Activated T-cell treated with anti-CD3 and anti-CD28 coated beads, Interleukin-2, amount 50 U/mL, for 72 hours (primary cell): ENCODE data around the gene RGMB. TPM values are rescaled to one million over a fixed set of nuclear protein-coding genes. Genes with fewer than 3 reads are reported as not detected.
A peak's percentile ranks its signal among the peaks of the same experiment; 100 is the strongest.

Experiments used
- ATAC-seq, 2 donors: fragments of 150-1000 bp; cut with Tn5 transposase; replicated peaks in 1 of 2; 2 replicates each; pipeline ENCODE4 v1.10.0; 2021; ENCODE audit warnings: moderate library complexity in 2 of 2, mild to moderate bottlenecking in 1 of 2
- DNase-seq, 2 donors: peaks; one replicate each; pipeline ENCODE4 v3.0.0; 2021 to 2022; ENCODE audit warnings: mixed read lengths in 1 of 2
- H3K27ac Mint-ChIP-seq: one replicate; pipeline ENCODE4 v1.8.0; 2022; ENCODE audit warnings: mild to moderate bottlenecking, moderate library complexity, mixed read lengths
- H3K27me3 Mint-ChIP-seq: one replicate; pipeline ENCODE4 v1.8.0; 2022; ENCODE audit warnings: low read depth, mixed read lengths
- H3K36me3 Mint-ChIP-seq, 2 donors: one replicate each; pipeline ENCODE4 v1.8.0; 2022; ENCODE audit warnings: mixed read lengths in 2 of 2, mild to moderate bottlenecking in 1 of 2; ENCODE audit not compliant: insufficient read depth in 2 of 2
- H3K4me1 Mint-ChIP-seq: one replicate; pipeline ENCODE4 v1.8.0; 2022; ENCODE audit warnings: low read depth, mixed read lengths
- H3K4me3 Mint-ChIP-seq, 2 donors: one replicate each; pipeline ENCODE4 v1.8.0; 2022; ENCODE audit warnings: mild to moderate bottlenecking in 2 of 2, mixed read lengths in 2 of 2, moderate library complexity in 2 of 2
- H3K9me3 Mint-ChIP-seq, 2 donors: one replicate each; pipeline ENCODE4 v1.8.0; 2022; ENCODE audit warnings: mixed read lengths in 2 of 2
- total RNA-seq, 2 donors: library from RNA; stranded (reverse); gene quantifications; one replicate each; pipeline ENCODE4 v1.2.3, GENCODE V29; 2022

The RGMB gene
- total RNA-seq, 2 donors from 2014 or later: 2.2 to 3.9 TPM

- H3K27ac Mint-ChIP-seq: peak overlapping the region; percentile 77
- H3K36me3 Mint-ChIP-seq: no peaks in the 10 kb centered on the region
These were observed 2.5 kb upstream of the RGMB start for GRCh38 chr5:98770911-98771322.

DNA sequence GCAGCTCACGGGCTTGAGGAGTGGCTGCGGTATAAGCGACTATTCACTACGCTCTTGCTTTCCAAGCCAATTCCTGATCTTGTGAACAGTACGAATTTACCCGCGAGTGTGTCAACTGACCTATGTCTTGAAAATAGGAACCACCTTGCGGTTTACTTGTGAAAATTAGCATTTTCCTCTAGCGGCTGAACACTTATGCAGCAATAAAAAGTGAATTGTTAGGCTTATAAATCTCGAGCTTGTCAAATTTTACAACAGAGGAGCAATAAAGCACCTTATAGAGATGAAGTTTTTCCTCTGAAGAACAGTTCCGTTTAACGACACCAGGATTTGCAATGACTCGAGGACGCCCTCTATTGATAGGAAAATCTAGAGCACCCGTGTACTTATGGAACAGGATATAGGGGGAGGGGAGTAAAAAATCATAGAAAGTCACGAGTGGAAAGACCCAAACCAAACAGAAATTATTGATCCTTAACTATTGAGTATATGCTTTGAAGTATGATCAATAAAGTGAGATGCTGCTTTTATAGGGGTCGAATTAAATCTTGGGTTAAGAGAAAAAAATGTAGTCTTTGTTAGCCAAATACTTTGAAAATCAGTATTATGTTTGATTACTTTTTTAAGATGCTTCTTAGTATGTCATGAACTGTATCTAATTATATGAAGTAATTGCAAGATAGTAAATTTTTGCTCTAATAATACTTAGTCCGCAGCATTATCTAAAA is 1.9 kb upstream of the RGMB start:
- peak overlapping the region; percentile 81 to 99 for H3K4me3 Mint-ChIP-seq
- H3K27ac Mint-ChIP-seq: peak overlapping the region; percentile 77
- peaks cover 55% of the 10 kb centered on the region for H3K4me1 Mint-ChIP-seq
- H3K27me3 Mint-ChIP-seq: peaks cover 59% of the 10 kb centered on the region
- no peaks in the 10 kb centered on the region for H3K9me3 Mint-ChIP-seq
- no peaks in the 10 kb centered on the region for H3K36me3 Mint-ChIP-seq
- no peak for ATAC-seq
- peak; percentile 68 to 73 for DNase-seq

More at GRCh38 chr5:98770911-98771322, 2.5 kb upstream of the RGMB start:
- peak in 1 of 2 donors; percentile 7 for DNase-seq
- Mint-ChIP-seq H3K4me3 (peak overlapping the region; percentile 81 to 99), H3K9me3 (no peaks in the 10 kb centered on the region), H3K4me1 (peaks cover 49% of the 10 kb centered on the region), H3K27me3 (peaks cover 53% of the 10 kb centered on the region)
- ATAC-seq: no peak

GRCh38 chr5:98772415-98773213 is 849 bp upstream of the RGMB start:
- peak; percentile 40 to 51 for DNase-seq
- peak; percentile 33 to 34 for ATAC-seq
- H3K36me3 Mint-ChIP-seq: no peaks in the 10 kb centered on the region
- peak overlapping the region; percentile 91 to 99 for H3K4me3 Mint-ChIP-seq
- H3K9me3 Mint-ChIP-seq: no peaks in the 10 kb centered on the region
- H3K27me3 Mint-ChIP-seq: peaks cover 54% of the 10 kb centered on the region
- no peak overlapping the region for H3K27ac Mint-ChIP-seq
- peaks cover 56% of the 10 kb centered on the region for H3K4me1 Mint-ChIP-seq

DNA sequence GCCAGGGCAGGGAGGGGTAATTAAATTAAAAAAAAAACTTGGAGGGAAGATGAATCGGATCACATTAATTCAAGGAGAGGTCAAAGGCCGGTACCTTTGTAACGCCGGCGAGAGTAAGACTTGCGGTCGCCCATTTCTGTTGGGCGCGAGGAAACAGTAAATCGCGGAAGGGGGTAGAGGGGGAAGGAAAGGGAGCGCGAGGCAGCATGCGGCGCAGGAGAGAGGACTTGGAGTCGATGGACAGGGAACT is 324 bp upstream of the RGMB start:
- ATAC-seq (no peak), DNase-seq (no peak)
- H3K27me3 Mint-ChIP-seq: peaks cover 49% of the 10 kb centered on the region
- no peaks in the 10 kb centered on the region for H3K9me3 Mint-ChIP-seq
- no peaks in the 10 kb centered on the region for H3K36me3 Mint-ChIP-seq
- H3K4me1 Mint-ChIP-seq: peaks cover 52% of the 10 kb centered on the region
- no peak overlapping the region for H3K27ac Mint-ChIP-seq
- peak overlapping the region; percentile 91 to 99 for H3K4me3 Mint-ChIP-seq

- H3K4me1 Mint-ChIP-seq: peaks cover 45% of the 10 kb centered on the region
- peak overlapping the region; percentile 64 for H3K27ac Mint-ChIP-seq
- H3K36me3 Mint-ChIP-seq: no peaks in the 10 kb centered on the region
These were observed 950 bp downstream of the RGMB start for GRCh38 chr5:98774192-98775033.

DNA sequence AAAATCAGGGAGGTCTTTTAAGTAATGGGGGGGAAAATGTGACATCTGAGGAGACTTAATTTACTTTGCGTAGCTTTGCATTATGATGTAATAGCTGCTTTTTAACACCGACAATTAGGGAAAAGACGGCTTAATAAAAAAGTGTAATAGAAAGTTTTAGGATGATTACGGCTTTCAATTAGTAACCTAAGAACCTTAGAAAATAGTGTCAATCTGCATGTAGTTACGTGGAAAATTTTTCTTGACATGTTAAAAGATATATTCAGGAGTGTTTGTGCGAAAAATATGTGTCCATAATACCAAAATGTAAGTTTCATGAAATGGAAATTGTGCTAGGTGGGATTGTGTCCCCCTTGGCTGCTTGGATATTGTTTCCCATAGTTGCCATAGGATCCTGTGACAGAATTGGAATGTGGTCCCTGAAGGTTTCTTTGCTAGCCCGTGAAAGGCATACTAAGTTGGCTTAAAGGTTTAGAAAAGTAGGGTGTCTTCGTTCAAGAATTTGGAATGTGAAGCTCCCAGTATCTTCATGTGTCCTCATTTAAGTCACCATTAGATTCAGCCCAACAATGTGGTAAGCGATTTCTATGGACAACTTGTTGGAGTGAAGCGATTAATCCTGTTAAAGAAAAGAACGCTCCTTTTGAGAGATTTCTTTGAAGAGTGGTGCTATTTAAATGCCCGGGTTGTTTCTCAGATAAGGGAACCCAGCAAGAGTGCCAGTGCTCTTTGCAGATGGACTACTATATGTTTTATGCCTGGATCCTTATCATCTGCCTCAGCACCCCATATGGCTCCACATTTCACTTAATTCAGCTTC is 2.0 kb downstream of the RGMB start:
- Mint-ChIP-seq H3K27ac (peak overlapping the region; percentile 64), H3K36me3 (no peaks in the 10 kb centered on the region), H3K27me3 (peaks cover 42% of the 10 kb centered on the region), H3K4me3 (peak overlapping the region; percentile 91 to 99), H3K9me3 (no peaks in the 10 kb centered on the region), H3K4me1 (peaks cover 45% of the 10 kb centered on the region)
- ATAC-seq (no peak), DNase-seq (no peak)

More at GRCh38 chr5:98774192-98775033, 950 bp downstream of the RGMB start:
- H3K9me3 Mint-ChIP-seq: no peaks in the 10 kb centered on the region
- DNase-seq: peak; percentile 68 to 69
- peaks cover 42% of the 10 kb centered on the region for H3K27me3 Mint-ChIP-seq
- ATAC-seq: peak; percentile 36 to 37
- peak overlapping the region; percentile 91 to 99 for H3K4me3 Mint-ChIP-seq

DNA sequence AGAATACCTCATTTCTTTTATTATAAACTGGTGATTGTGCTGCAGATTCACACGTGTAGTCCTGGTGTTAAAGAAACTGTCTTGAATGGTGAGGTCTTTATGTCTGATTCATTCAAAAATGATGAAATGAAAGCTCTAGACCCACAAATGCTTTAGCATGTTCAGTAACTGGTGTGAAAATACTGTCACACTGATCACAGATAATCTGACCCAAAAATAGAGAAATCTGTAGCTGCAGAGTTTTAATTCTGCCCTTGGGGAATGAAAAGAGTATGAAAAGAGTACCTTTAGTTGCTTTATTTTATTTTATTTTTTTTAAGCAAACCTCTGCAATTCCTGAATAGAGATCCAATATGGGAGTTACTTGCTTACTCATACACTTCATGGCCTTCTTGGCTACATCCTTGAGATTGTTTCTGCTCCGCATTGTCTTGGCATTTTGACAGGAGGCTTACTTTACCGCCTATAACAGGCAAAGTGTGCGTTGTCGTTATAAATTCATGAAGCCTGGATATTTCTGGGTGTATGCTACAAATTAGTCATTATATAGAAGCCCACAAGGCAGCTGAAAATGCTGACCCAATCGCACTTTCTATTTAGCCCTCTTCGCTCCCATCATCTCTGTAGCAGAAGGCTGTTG is 2.7 kb downstream of the RGMB start:
- no peaks in the 10 kb centered on the region for H3K9me3 Mint-ChIP-seq
- DNase-seq (no peak), ATAC-seq (no peak)
- peaks cover 42% of the 10 kb centered on the region for H3K27me3 Mint-ChIP-seq
- H3K36me3 Mint-ChIP-seq: peaks cover 0 to 2% of the 10 kb centered on the region in 2 donors
- H3K4me1 Mint-ChIP-seq: peaks cover 44% of the 10 kb centered on the region
- H3K27ac Mint-ChIP-seq: no peak overlapping the region
- H3K4me3 Mint-ChIP-seq: peak overlapping the region; percentile 91 to 99

DNA sequence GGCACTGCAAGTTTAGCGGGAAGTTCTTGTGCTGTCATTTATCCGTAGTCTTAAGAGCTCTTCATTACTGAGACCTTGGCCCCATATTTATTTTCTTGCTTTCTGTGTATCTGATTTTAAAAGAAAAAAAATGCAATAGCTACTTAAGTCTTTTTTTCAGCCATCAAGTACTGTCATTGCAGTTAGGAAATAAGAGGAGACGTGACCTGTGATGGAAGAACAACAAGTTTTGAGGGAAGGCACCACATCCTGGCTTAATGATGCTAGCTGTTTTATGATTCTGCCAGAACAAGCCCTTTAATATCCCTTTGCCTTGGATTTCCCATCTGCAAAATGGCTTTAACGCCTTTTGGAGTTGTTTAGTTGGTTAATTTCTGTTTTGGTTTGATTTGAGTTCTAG is 3.8 kb downstream of the RGMB start:
- Mint-ChIP-seq H3K4me1 (peaks cover 39% of the 10 kb centered on the region), H3K9me3 (no peaks in the 10 kb centered on the region), H3K4me3 (no peak overlapping the region), H3K27ac (no peak overlapping the region), H3K27me3 (peaks cover 30% of the 10 kb centered on the region), H3K36me3 (peaks cover 0 to 2% of the 10 kb centered on the region in 2 donors)
- DNase-seq (no peak), ATAC-seq (no peak)

- no peak for DNase-seq
- Mint-ChIP-seq H3K27ac (no peak overlapping the region), H3K36me3 (peaks cover 0 to 2% of the 10 kb centered on the region in 2 donors), H3K4me1 (peaks cover 29% of the 10 kb centered on the region), H3K9me3 (no peaks in the 10 kb centered on the region), H3K27me3 (peaks cover 21% of the 10 kb centered on the region), H3K4me3 (no peak overlapping the region)
- no peak for ATAC-seq
These were observed 5.9 kb downstream of the RGMB start for GRCh38 chr5:98779264-98779877.

DNA sequence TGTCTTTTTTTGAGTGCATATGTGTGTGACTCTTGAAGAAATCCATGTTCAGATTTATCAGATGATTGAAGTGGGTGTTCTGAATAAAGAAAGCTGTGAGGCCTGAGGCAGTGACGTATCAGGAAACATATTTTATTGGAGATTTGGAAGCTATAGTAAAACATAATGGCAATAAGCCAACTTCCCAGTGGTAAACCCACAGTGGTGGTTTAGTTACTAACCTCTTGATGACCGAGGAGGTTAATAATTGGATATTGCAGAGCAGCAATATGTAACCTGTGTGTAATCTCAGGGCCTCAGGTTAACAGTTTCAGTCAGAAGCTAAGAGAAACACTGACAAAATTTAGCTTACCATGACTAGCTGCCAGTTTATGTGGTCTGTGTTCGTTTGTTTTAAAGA is 6.9 kb downstream of the RGMB start:
- Mint-ChIP-seq H3K27ac (no peak overlapping the region), H3K36me3 (peaks cover 0 to 2% of the 10 kb centered on the region in 2 donors), H3K9me3 (no peaks in the 10 kb centered on the region), H3K27me3 (peaks cover 12% of the 10 kb centered on the region), H3K4me3 (no peak overlapping the region), H3K4me1 (peaks cover 24% of the 10 kb centered on the region)
- DNase-seq (no peak), ATAC-seq (no peak)

GRCh38 chr5:98781520-98781919 is 8.1 kb downstream of the RGMB start:
- ATAC-seq: no peak
- no peak overlapping the region for H3K4me3 Mint-ChIP-seq

GRCh38 chr5:98781964-98782363 is 8.5 kb downstream of the RGMB start:
- Mint-ChIP-seq H3K27ac (no peak overlapping the region), H3K27me3 (no peaks in the 10 kb centered on the region), H3K36me3 (peaks cover 0 to 2% of the 10 kb centered on the region in 2 donors), H3K4me1 (peaks cover 20% of the 10 kb centered on the region), H3K4me3 (no peak overlapping the region), H3K9me3 (no peaks in the 10 kb centered on the region)
- ATAC-seq (no peak), DNase-seq (no peak)

More at GRCh38 chr5:98781520-98781919, 8.1 kb downstream of the RGMB start:
- Mint-ChIP-seq H3K9me3 (no peaks in the 10 kb centered on the region), H3K27ac (no peak overlapping the region), H3K27me3 (peaks cover 1% of the 10 kb centered on the region), H3K36me3 (peaks cover 0 to 2% of the 10 kb centered on the region in 2 donors), H3K4me1 (peaks cover 19% of the 10 kb centered on the region)
- DNase-seq: no peak
